ENCODE results near the gene SH3D19.

DNA sequence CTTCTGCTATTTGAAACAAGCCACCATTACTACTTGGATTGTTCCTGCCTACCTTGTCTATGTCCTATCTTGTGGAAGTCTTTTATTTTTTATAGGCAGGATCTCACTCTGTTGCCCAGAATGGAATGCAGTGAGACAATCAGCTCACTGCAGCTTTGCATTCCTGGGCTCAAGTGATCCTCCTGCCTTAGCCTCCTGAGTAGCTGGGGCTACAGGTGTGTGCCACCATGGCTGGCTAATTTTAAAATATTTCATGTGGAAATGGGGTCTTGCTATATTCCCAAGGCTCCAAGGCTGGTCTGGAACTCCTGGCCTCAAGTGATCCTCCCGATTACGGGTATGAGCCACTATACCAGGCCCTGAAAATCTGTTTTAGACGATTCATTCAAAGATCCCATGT, 218.3 kb downstream of the SH3D19 start:
- TF ChIP-seq, protein P1, sequence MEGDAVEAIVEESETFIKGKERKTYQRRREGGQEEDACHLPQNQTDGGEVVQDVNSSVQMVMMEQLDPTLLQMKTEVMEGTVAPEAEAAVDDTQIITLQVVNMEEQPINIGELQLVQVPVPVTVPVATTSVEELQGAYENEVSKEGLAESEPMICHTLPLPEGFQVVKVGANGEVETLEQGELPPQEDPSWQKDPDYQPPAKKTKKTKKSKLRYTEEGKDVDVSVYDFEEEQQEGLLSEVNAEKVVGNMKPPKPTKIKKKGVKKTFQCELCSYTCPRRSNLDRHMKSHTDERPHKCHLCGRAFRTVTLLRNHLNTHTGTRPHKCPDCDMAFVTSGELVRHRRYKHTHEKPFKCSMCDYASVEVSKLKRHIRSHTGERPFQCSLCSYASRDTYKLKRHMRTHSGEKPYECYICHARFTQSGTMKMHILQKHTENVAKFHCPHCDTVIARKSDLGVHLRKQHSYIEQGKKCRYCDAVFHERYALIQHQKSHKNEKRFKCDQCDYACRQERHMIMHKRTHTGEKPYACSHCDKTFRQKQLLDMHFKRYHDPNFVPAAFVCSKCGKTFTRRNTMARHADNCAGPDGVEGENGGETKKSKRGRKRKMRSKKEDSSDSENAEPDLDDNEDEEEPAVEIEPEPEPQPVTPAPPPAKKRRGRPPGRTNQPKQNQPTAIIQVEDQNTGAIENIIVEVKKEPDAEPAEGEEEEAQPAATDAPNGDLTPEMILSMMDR (IDR thresholded peaks at IDR 0.05), result no peak
- no peak for TF ChIP-seq POLR2A (IDR thresholded peaks at IDR 0.05)
